B cell (primary cell): ENCODE measurements around the gene PPP6R2. TPM values are rescaled to one million over a fixed set of nuclear protein-coding genes. Genes with fewer than 3 reads are reported as not detected.

Experiments used
- ATAC-seq: fragments of 200-7000 bp; cut with Tn5 transposase; one replicate; pipeline ENCODE4 v1.10.0; 2021; ENCODE audit warnings: low read depth, mild to moderate bottlenecking, moderate number of reproducible peaks, moderate library complexity
- CTCF ChIA-PET: fragments of 350-600 bp; sonication (Branson Sonifier 250); formaldehyde crosslinking; loops from one replicate; lab custom pipeline; 2021; ENCODE audit warnings: antibody characterized with exemption, inconsistent platforms; lab: Charles Lee
- POLR2A ChIA-PET: fragments of 350-600 bp; sonication (Branson Sonifier 250); formaldehyde crosslinking; loops from one replicate; lab custom pipeline; 2021; ENCODE audit warnings: antibody characterized with exemption; lab: Charles Lee
- DNase-seq: peaks from one replicate; pipeline ENCODE4 v3.0.0; 2013
- H2AFZ ChIP-seq: 2 replicates; pipeline ENCODE4 v1.6.1; 2012; ENCODE audit warnings: mild to moderate bottlenecking, low read depth, low read length; ENCODE audit not compliant: insufficient read depth, poor library complexity, severe bottlenecking
- H3K27ac ChIP-seq, 2 donors: 1 replicate in 1 of 2; 2 replicates in 1 of 2; pipeline ENCODE4 v1.5.1; 2012 to 2013; ENCODE audit warnings: low read length in 2 of 2, mild to moderate bottlenecking in 2 of 2, moderate library complexity in 1 of 2
- H3K27me3 ChIP-seq, 4 experiments: fragments of 200-600 bp in 1 of 4; sonication (generic) in 1 of 4; replicated peaks in 1 of 4; 1 replicate in 2 of 4; 2 replicates in 2 of 4; pipeline versions ENCODE4 v1.6.1 to v1.7.0; 2013 to 2016; ENCODE audit warnings: low read length in 3 of 4, mild to moderate bottlenecking in 2 of 4, mixed read lengths in 1 of 4, moderate library complexity in 1 of 4; ENCODE audit not compliant: insufficient read depth in 4 of 4, control insufficient read depth in 3 of 4; ENCODE audit errors: control extremely low read depth in 1 of 4
- H3K36me3 ChIP-seq, 2 experiments: replicated peaks in 1 of 2; 1 replicate in 1 of 2; 2 replicates in 1 of 2; pipeline versions ENCODE4 v1.6.1 to v1.7.1; 2013; ENCODE audit warnings: low read length in 1 of 2; ENCODE audit not compliant: insufficient read depth in 2 of 2, control insufficient read depth in 1 of 2; ENCODE audit errors: control extremely low read depth in 1 of 2, extremely low read depth in 1 of 2
- H3K4me1 ChIP-seq, 2 donors: fragments of 200-600 bp in 1 of 2; sonication (generic) in 1 of 2; 1 replicate in 1 of 2; 2 replicates in 1 of 2; pipeline versions ENCODE4 v1.5.1 to v1.6.1; 2013 to 2017; ENCODE audit warnings: low read length in 2 of 2; ENCODE audit not compliant: control insufficient read depth in 2 of 2, insufficient read depth in 2 of 2
- H3K4me2 ChIP-seq: replicated peaks from 2 replicates; pipeline ENCODE3; 2012; ENCODE audit warnings: mild to moderate bottlenecking, low read depth, low read length; ENCODE audit not compliant: poor library complexity, severe bottlenecking
- H3K4me3 ChIP-seq, 5 experiments: fragments of 200-600 bp in 1 of 5; sonication (generic) in 1 of 5; 1 replicate in 3 of 5; 2 replicates in 2 of 5; pipeline versions ENCODE4 v1.5.1 to v1.7.0; 2011 to 2016; ENCODE audit warnings: low read length in 4 of 5, mild to moderate bottlenecking in 4 of 5, low read depth in 2 of 5, control low read depth in 1 of 5, moderate library complexity in 1 of 5; ENCODE audit not compliant: insufficient read depth in 1 of 5; ENCODE audit errors: control extremely low read depth in 1 of 5, extremely low read depth in 1 of 5
- H3K79me2 ChIP-seq: fragments of 200-600 bp; sonication (generic); one replicate; pipeline ENCODE4 v1.6.0; 2016; ENCODE audit warnings: low read length; ENCODE audit not compliant: control insufficient read depth, insufficient read depth
- H3K9ac ChIP-seq: fragments of 200-600 bp; sonication (generic); 2 replicates; pipeline ENCODE4 v1.6.1; 2017; ENCODE audit warnings: mild to moderate bottlenecking, low read length, moderate library complexity
- H3K9me3 ChIP-seq, 3 donors: one replicate each; pipeline versions ENCODE4 v1.6.1 to v1.7.1; 2013; ENCODE audit warnings: low read length in 2 of 3; ENCODE audit not compliant: control insufficient read depth in 2 of 3, insufficient read depth in 1 of 3; ENCODE audit errors: control extremely low read depth in 1 of 3
- H4K20me1 ChIP-seq: 2 replicates; pipeline ENCODE4 v1.6.0; 2012; ENCODE audit warnings: mild to moderate bottlenecking, low read length; ENCODE audit not compliant: insufficient read depth, control insufficient read depth, poor library complexity, severe bottlenecking
- H3K27ac Mint-ChIP-seq: one replicate; pipeline ENCODE4 v1.8.0; 2021; ENCODE audit warnings: mixed read lengths
- H3K27me3 Mint-ChIP-seq: one replicate; pipeline ENCODE4 v1.8.0; 2021; ENCODE audit warnings: mixed read lengths
- H3K4me1 Mint-ChIP-seq: one replicate; pipeline ENCODE4 v1.8.0; 2021; ENCODE audit warnings: mixed read lengths
- H3K4me3 Mint-ChIP-seq: one replicate; pipeline ENCODE4 v1.8.0; 2021; ENCODE audit warnings: mixed read lengths
- H3K9me3 Mint-ChIP-seq: one replicate; pipeline ENCODE4 v1.8.0; 2022; ENCODE audit warnings: mixed read lengths; ENCODE audit not compliant: insufficient read depth
- CTCF ChIP-seq: fragments of 200-600 bp; IDR thresholded peaks from one replicate; pipeline ENCODE4 v1.8.0; 2022; ENCODE audit warnings: antibody characterized with exemption, mild to moderate bottlenecking
- EZH2 ChIP-seq: IDR thresholded peaks from 2 replicates; pipeline ENCODE4 v1.6.1; 2012; ENCODE audit warnings: borderline replicate concordance, low read depth, mild to moderate bottlenecking, moderate library complexity, low read length; ENCODE audit not compliant: insufficient read depth, poor library complexity, severe bottlenecking
- WGBS: methylation state at CpG from one replicate; pipeline ENCODE4 v1.1.5; 2013; ENCODE audit warnings: missing lambda C conversion rate; ENCODE audit not compliant: insufficient coverage; 5-methylcytosine and 5-hydroxymethylcytosine counted together
- intact Hi-C: fragments of 100-400 bp; cut with micrococcal nuclease; formaldehyde crosslinking; loops from one replicate; pipeline ENCODE4 v1.10.0; 2022
- polyA plus RNA-seq: library from polyadenylated mRNA; depleted of rRNA; stranded (reverse); fragments of >200 nt; gene quantifications from 2 replicates; pipeline ENCODE4 v1.2.3, GENCODE V29; 2012
- total RNA-seq, 2 donors: library from RNA; stranded (reverse); fragments of 120-200 nt in 1 of 2; gene quantifications; 1 replicate in 1 of 2; 2 replicates in 1 of 2; pipeline versions ENCODE4 v1.2.3 to v1.2.4, GENCODE V29; 2013 to 2022

The PPP6R2 gene
- total and polyA plus RNA-seq, 2 donors (not counting 1 experiment from before 2014, with no cell fraction given) = 91.4 to 98.7 TPM

- Mint-ChIP-seq H3K9me3 (no peaks in the 10 kb centered on the region), H3K27ac (peak overlapping the region; percentile 88), H3K4me3 (peak overlapping the region; percentile 66), H3K4me1 (peaks cover 44% of the 10 kb centered on the region), H3K27me3 (no peaks in the 10 kb centered on the region)
- DNase-seq (peak; percentile 44), ATAC-seq (peak; percentile 65)
- Histone ChIP-seq H3K27ac (peak overlapping the region; percentile 45 to 47), H4K20me1 (peaks cover 46% of the 10 kb centered on the region), H3K36me3 (peaks cover 5 to 23% of the 10 kb centered on the region in 2 experiments), H3K4me3 (no peak overlapping the region), H3K79me2 (peaks cover 48% of the 10 kb centered on the region), H3K4me2 (peak overlapping the region; percentile 42), H3K4me1 (peaks cover 30 to 44% of the 10 kb centered on the region in 2 donors), H2AFZ (peak overlapping the region; percentile 17), H3K9me3 (no peaks in the 10 kb centered on the region), H3K27me3 (no peaks in the 10 kb centered on the region), H3K9ac (no peak overlapping the region)
- 44% methylated on average over 6 of the region's 8 CpGs for WGBS
- CTCF ChIA-PET = interaction anchor here (0.9 to 6.1 kb wide), 12 partner anchors 11 to 221 kb away, joined by 3 to 42 read pairs (median 4); partner anchors contain the start of genes SCO2 and TUBGCP6
- intact Hi-C loops = loop anchor here (2.0 to 5.0 kb wide), 2 partner anchors 99 to 222 kb away; no protein-coding TSS in a partner anchor
- TF ChIP-seq EZH2 (no peak), CTCF (no peak)
- POLR2A ChIA-PET = interaction anchor here (1.3 kb wide), 1 partner anchor 126 kb away, joined by 3 read pairs; the partner anchor contains the start of gene SCO2
Observed at GRCh38 chr22:50399751-50400331, 56.7 kb downstream of the PPP6R2 start.

- Histone ChIP-seq H3K27me3 (no peaks in the 10 kb centered on the region), H3K4me1 (peaks cover 30 to 44% of the 10 kb centered on the region in 2 donors), H3K36me3 (peaks cover 5 to 20% of the 10 kb centered on the region in 2 experiments), H3K4me3 (no peak overlapping the region), H3K27ac (peak overlapping the region; percentile 45 to 47), H3K4me2 (peak overlapping the region; percentile 42), H4K20me1 (peaks cover 47% of the 10 kb centered on the region), H3K9me3 (no peaks in the 10 kb centered on the region), H3K9ac (no peak overlapping the region), H2AFZ (peak overlapping the region; percentile 17), H3K79me2 (peaks cover 42% of the 10 kb centered on the region)
- Mint-ChIP-seq H3K27me3 (no peaks in the 10 kb centered on the region), H3K4me1 (peaks cover 43% of the 10 kb centered on the region), H3K27ac (peak overlapping the region; percentile 88), H3K9me3 (no peaks in the 10 kb centered on the region), H3K4me3 (peak overlapping the region; percentile 66)
- ATAC-seq (no peak), DNase-seq (no peak)
- ChIA-PET POLR2A (interaction anchor here (1.3 kb wide), 1 partner anchor 125 kb away, joined by 3 read pairs; the partner anchor contains the start of gene SCO2), CTCF (interaction anchor here (0.5 to 6.1 kb wide), 10 partner anchors 16 to 227 kb away, joined by 3 to 42 read pairs (median 4); partner anchors contain the start of genes SCO2 and TUBGCP6)
- no peak for TF ChIP-seq CTCF
- intact Hi-C loops = loop anchor here (2.0 kb wide), 1 partner anchor 98 kb away; no protein-coding TSS in a partner anchor
- 83% methylated on average over 1 of the region's 4 CpGs for WGBS
Observed at GRCh38 chr22:50400406-50400805, 57.3 kb downstream of the PPP6R2 start.
